Activated CD4-positive, alpha-beta T cell treated with anti-CD3 and anti-CD28 coated beads for 36 hours (primary cell): ENCODE measurements around the gene MKLN1. TPM values are rescaled to one million over a fixed set of nuclear protein-coding genes. Genes with fewer than 3 reads are reported as not detected.
A peak's percentile ranks its signal among the peaks of the same experiment; 100 is the strongest.

Experiments
- ATAC-seq: fragments of 200-7000 bp; cut with Tn5 transposase; one replicate; pipeline ENCODE4 v1.10.0; 2021; ENCODE audit warnings: mild to moderate bottlenecking, moderate library complexity
- CTCF ChIA-PET: fragments of 350-600 bp; sonication (Branson Sonifier 250); formaldehyde crosslinking; loops from one replicate; lab custom pipeline; 2021; ENCODE audit warnings: antibody characterized with exemption; lab: Charles Lee
- POLR2A ChIA-PET: fragments of 350-600 bp; sonication (Branson Sonifier 250); formaldehyde crosslinking; loops from one replicate; lab custom pipeline; 2021; ENCODE audit warnings: antibody characterized with exemption, inconsistent platforms; lab: Charles Lee
- DNase-seq: peaks from one replicate; pipeline ENCODE4 v3.0.0-alpha.2; 2020
- H3K27ac Mint-ChIP-seq: one replicate; pipeline ENCODE4 v1.8.0; 2021; ENCODE audit warnings: mixed read lengths
- H3K27me3 Mint-ChIP-seq: one replicate; pipeline ENCODE4 v1.8.0; 2021; ENCODE audit warnings: mixed read lengths
- H3K36me3 Mint-ChIP-seq: one replicate; pipeline ENCODE4 v1.8.0; 2021; ENCODE audit warnings: low read depth, mixed read lengths
- H3K4me1 Mint-ChIP-seq: one replicate; pipeline ENCODE4 v1.8.0; 2021; ENCODE audit warnings: mixed read lengths
- H3K4me3 Mint-ChIP-seq: one replicate; pipeline ENCODE4 v1.8.0; 2021; ENCODE audit warnings: mild to moderate bottlenecking, moderate library complexity, mixed read lengths
- H3K9me3 Mint-ChIP-seq: one replicate; pipeline ENCODE4 v1.8.0; 2021; ENCODE audit warnings: low read depth, mixed read lengths
- intact Hi-C, 2 experiments: fragments of 100-400 bp; cut with DNase I in 1 of 2; cut with micrococcal nuclease in 1 of 2; formaldehyde crosslinking; loops; one replicate each; pipeline versions ENCODE4 v1.14.2 to v1.15.1; 2022 to 2024; cut with DNase I, micrococcal nuclease
- total RNA-seq, 2 experiments: library from RNA; stranded (reverse); gene quantifications; one replicate each; pipeline ENCODE4 v1.2.3, GENCODE V29; 2021

MKLN1 gene
- total RNA-seq, 2 experiments from 2014 or later = 40.1 to 42.9 TPM

- H3K27me3 Mint-ChIP-seq = no peaks in the 10 kb centered on the region
- DNase-seq (no peak), ATAC-seq (no peak)
- H3K4me3 Mint-ChIP-seq = no peak overlapping the region
- intact Hi-C loops = no loop called here
- CTCF ChIA-PET = interaction anchor here (1.6 kb wide), 1 partner anchor 18 kb away, joined by 3 read pairs; no protein-coding TSS in a partner anchor
- H3K4me1 Mint-ChIP-seq = peaks cover 54% of the 10 kb centered on the region
- POLR2A ChIA-PET = no interaction called here
- H3K36me3 Mint-ChIP-seq = peaks cover 19% of the 10 kb centered on the region
- H3K27ac Mint-ChIP-seq = peak overlapping the region; percentile 2
- peaks cover 7% of the 10 kb centered on the region for H3K9me3 Mint-ChIP-seq
Observed at GRCh38 chr7:131354390-131354789, 26.7 kb downstream of the MKLN1 start.

GRCh38 chr7:131355917-131356777 lies 28.5 kb downstream of the MKLN1 start:
- CTCF ChIA-PET = no interaction called here

GRCh38 chr7:131357282-131357880 lies 29.7 kb downstream of the MKLN1 start:
- CTCF ChIA-PET = no interaction called here
- peaks cover 73% of the 10 kb centered on the region for H3K4me1 Mint-ChIP-seq
- POLR2A ChIA-PET = no interaction called here
- no peaks in the 10 kb centered on the region for H3K9me3 Mint-ChIP-seq
- H3K4me3 Mint-ChIP-seq = no peak overlapping the region
- intact Hi-C loops = no loop called here
- DNase-seq = no peak
- peaks cover 6% of the 10 kb centered on the region for H3K36me3 Mint-ChIP-seq
- no peaks in the 10 kb centered on the region for H3K27me3 Mint-ChIP-seq
- ATAC-seq = no peak
- H3K27ac Mint-ChIP-seq = no peak overlapping the region

More at GRCh38 chr7:131355917-131356777, 28.5 kb downstream of the MKLN1 start:
- H3K4me1 Mint-ChIP-seq = peaks cover 67% of the 10 kb centered on the region
- H3K9me3 Mint-ChIP-seq = peaks cover 1% of the 10 kb centered on the region
- H3K27ac Mint-ChIP-seq = no peak overlapping the region
- no peaks in the 10 kb centered on the region for H3K27me3 Mint-ChIP-seq
- H3K36me3 Mint-ChIP-seq = peaks cover 9% of the 10 kb centered on the region
- intact Hi-C loops = no loop called here
- no peak overlapping the region for H3K4me3 Mint-ChIP-seq
- ATAC-seq = no peak
- DNase-seq = no peak
- POLR2A ChIA-PET = interaction anchor here (0.5 kb wide), 1 partner anchor 35 kb away, joined by 3 read pairs; no protein-coding TSS in a partner anchor

GRCh38 chr7:131358636-131359035 lies 31.0 kb downstream of the MKLN1 start:
- Mint-ChIP-seq H3K36me3 (peaks cover 6% of the 10 kb centered on the region), H3K27ac (no peak overlapping the region), H3K9me3 (no peaks in the 10 kb centered on the region), H3K27me3 (no peaks in the 10 kb centered on the region), H3K4me3 (no peak overlapping the region), H3K4me1 (peaks cover 74% of the 10 kb centered on the region)
- DNase-seq (no peak), ATAC-seq (no peak)
- POLR2A ChIA-PET = interaction anchor here (0.6 kb wide), 1 partner anchor 283 kb away, joined by 5 read pairs; no protein-coding TSS in a partner anchor
- intact Hi-C loops = no loop called here
- CTCF ChIA-PET = interaction anchor here (0.7 to 1.5 kb wide), 3 partner anchors 18 to 290 kb away, joined by 3 to 5 read pairs (median 3); no protein-coding TSS in a partner anchor

GRCh38 chr7:131359136-131359776 lies 31.6 kb downstream of the MKLN1 start:
- ChIA-PET CTCF (interaction anchor here (0.7 to 1.7 kb wide), 5 partner anchors 18 to 291 kb away, joined by 3 to 5 read pairs (median 3); no protein-coding TSS in a partner anchor), POLR2A (interaction anchor here (0.6 to 0.9 kb wide), 2 partner anchors 31 to 283 kb away, joined by 3 to 5 read pairs; partner anchors contain the start of gene MKLN1)
- DNase-seq (no peak), ATAC-seq (no peak)
- no peaks in the 10 kb centered on the region for H3K27me3 Mint-ChIP-seq
- H3K9me3 Mint-ChIP-seq = no peaks in the 10 kb centered on the region
- no peak overlapping the region for H3K4me3 Mint-ChIP-seq
- peaks cover 6% of the 10 kb centered on the region for H3K36me3 Mint-ChIP-seq
- H3K27ac Mint-ChIP-seq = no peak overlapping the region
- intact Hi-C loops = no loop called here
- H3K4me1 Mint-ChIP-seq = peaks cover 73% of the 10 kb centered on the region

GRCh38 chr7:131363719-131364118 lies 36.0 kb downstream of the MKLN1 start:
- Mint-ChIP-seq H3K4me3 (no peak overlapping the region), H3K9me3 (peaks cover 5% of the 10 kb centered on the region), H3K27ac (no peak overlapping the region), H3K4me1 (peaks cover 84% of the 10 kb centered on the region), H3K36me3 (peaks cover 10% of the 10 kb centered on the region), H3K27me3 (no peaks in the 10 kb centered on the region)
- intact Hi-C loops = no loop called here
- ChIA-PET POLR2A (no interaction called here), CTCF (no interaction called here)
- ATAC-seq (no peak), DNase-seq (no peak)

GRCh38 chr7:131364767-131365344 lies 37.2 kb downstream of the MKLN1 start:
- intact Hi-C loops = loop anchor here (1.0 to 5.0 kb wide), 5 partner anchors 133 to 1183 kb away; no protein-coding TSS in a partner anchor
- Mint-ChIP-seq H3K27ac (peak overlapping the region; percentile 13), H3K9me3 (peaks cover 5% of the 10 kb centered on the region), H3K27me3 (no peaks in the 10 kb centered on the region), H3K4me3 (no peak overlapping the region), H3K4me1 (peaks cover 86% of the 10 kb centered on the region), H3K36me3 (peaks cover 9% of the 10 kb centered on the region)
- peak; percentile 42 for ATAC-seq
- CTCF ChIA-PET = interaction anchor here (1.2 kb wide), 1 partner anchor 468 kb away, joined by 3 read pairs; no protein-coding TSS in a partner anchor
- POLR2A ChIA-PET = no interaction called here
- no peak for DNase-seq

GRCh38 chr7:131365838-131366237 lies 38.2 kb downstream of the MKLN1 start:
- ATAC-seq (no peak), DNase-seq (no peak)
- peaks cover 9% of the 10 kb centered on the region for H3K36me3 Mint-ChIP-seq
- ChIA-PET POLR2A (no interaction called here), CTCF (interaction anchor here (1.0 to 1.2 kb wide), 2 partner anchors 31 to 469 kb away, joined by 3 to 4 read pairs; no protein-coding TSS in a partner anchor)
- peaks cover 5% of the 10 kb centered on the region for H3K9me3 Mint-ChIP-seq
- peaks cover 86% of the 10 kb centered on the region for H3K4me1 Mint-ChIP-seq
- intact Hi-C loops = loop anchor here (1.0 to 5.0 kb wide), 7 partner anchors 15 to 1184 kb away; no protein-coding TSS in a partner anchor
- H3K27me3 Mint-ChIP-seq = no peaks in the 10 kb centered on the region
- no peak overlapping the region for H3K4me3 Mint-ChIP-seq
- no peak overlapping the region for H3K27ac Mint-ChIP-seq

- Mint-ChIP-seq H3K27me3 (no peaks in the 10 kb centered on the region), H3K27ac (no peak overlapping the region), H3K36me3 (peaks cover 9% of the 10 kb centered on the region), H3K9me3 (peaks cover 5% of the 10 kb centered on the region), H3K4me1 (peaks cover 81% of the 10 kb centered on the region), H3K4me3 (no peak overlapping the region)
- intact Hi-C loops = loop anchor here (2.0 to 5.0 kb wide), 6 partner anchors 41 to 1187 kb away; no protein-coding TSS in a partner anchor
- POLR2A ChIA-PET = no interaction called here
- ATAC-seq (peak; percentile 58), DNase-seq (no peak)
- CTCF ChIA-PET = interaction anchor here (0.7 kb wide), 1 partner anchor 708 kb away, joined by 3 read pairs; no protein-coding TSS in a partner anchor
Observed at GRCh38 chr7:131369354-131369753, 41.7 kb downstream of the MKLN1 start.

GRCh38 chr7:131370523-131370968 lies 42.9 kb downstream of the MKLN1 start:
- intact Hi-C loops = loop anchor here in 1 of 2 experiments (1.0 kb wide), 1 partner anchor 11 kb away; no protein-coding TSS in a partner anchor
- peak; percentile 30 for DNase-seq
- CTCF ChIA-PET = interaction anchor here (0.6 to 0.7 kb wide), 2 partner anchors 102 to 302 kb away, joined by 3 read pairs; no protein-coding TSS in a partner anchor
- POLR2A ChIA-PET = interaction anchor here (0.6 kb wide), 1 partner anchor 232 kb away, joined by 3 read pairs; no protein-coding TSS in a partner anchor
- peaks cover 70% of the 10 kb centered on the region for H3K4me1 Mint-ChIP-seq
- H3K36me3 Mint-ChIP-seq = peaks cover 4% of the 10 kb centered on the region
- no peaks in the 10 kb centered on the region for H3K27me3 Mint-ChIP-seq
- no peak overlapping the region for H3K4me3 Mint-ChIP-seq
- H3K27ac Mint-ChIP-seq = no peak overlapping the region
- peaks cover 5% of the 10 kb centered on the region for H3K9me3 Mint-ChIP-seq
- ATAC-seq = peak; percentile 64
